HepG2 (cell line): ENCODE measurements around the gene PLRG1. TPM values are rescaled to one million over a fixed set of nuclear protein-coding genes. Genes with fewer than 3 reads are reported as not detected.
A peak's percentile ranks its signal among the peaks of the same experiment; 100 is the strongest.

ENCODE experiments used
- HCFC1 ChIP-seq: fragments of 150-350 bp; IDR thresholded peaks from 2 replicates; pipeline ENCODE4 v1.6.1; 2014; ENCODE audit warnings: low read depth, low read length
- HMGA1 ChIP-seq: sonication (generic); formaldehyde crosslinking; conservative IDR thresholded peaks from 2 replicates; pipeline ENCODE4 v1.4.0; 2020; ENCODE audit warnings: missing genetic modification reagents
- HOXA3 ChIP-seq: sonication (generic); formaldehyde crosslinking; IDR thresholded peaks from 2 replicates; pipeline ENCODE4 v1.5.0; 2020; ENCODE audit warnings: missing genetic modification reagents
- NFRKB ChIP-seq: fragments of 450-650 bp; IDR thresholded peaks from 2 replicates; pipeline ENCODE4 v1.6.1; 2017
- RBAK ChIP-seq: sonication (generic); formaldehyde crosslinking; IDR thresholded peaks from 2 replicates; pipeline ENCODE4 v1.5.1; 2020; ENCODE audit warnings: mild to moderate bottlenecking, missing genetic modification reagents
- TCF7 ChIP-seq: sonication (generic); IDR thresholded peaks from 2 replicates; pipeline ENCODE4 v1.6.1; 2016; ENCODE audit warnings: antibody characterized with exemption, low read depth
- ZNF224 ChIP-seq: sonication (generic); formaldehyde crosslinking; IDR thresholded peaks from 2 replicates; pipeline ENCODE4 v1.5.0; 2020; ENCODE audit warnings: mild to moderate bottlenecking, missing genetic modification reagents
- ZNF274 ChIP-seq: sonication (generic); formaldehyde crosslinking; IDR thresholded peaks from 2 replicates; pipeline ENCODE4 v1.5.1; 2020; ENCODE audit warnings: mild to moderate bottlenecking, missing genetic modification reagents
- ZNF558 ChIP-seq: sonication (generic); formaldehyde crosslinking; IDR thresholded peaks from 2 replicates; pipeline ENCODE4 v1.9.0; 2022; ENCODE audit warnings: mild to moderate bottlenecking, missing genetic modification reagents, borderline replicate concordance
- ZNF598 ChIP-seq: sonication (generic); formaldehyde crosslinking; IDR thresholded peaks from 2 replicates; pipeline ENCODE4 v1.5.1; 2020; ENCODE audit warnings: mild to moderate bottlenecking, missing genetic modification reagents, borderline replicate concordance
- ZNF7 ChIP-seq: IDR thresholded peaks from 2 replicates; pipeline ENCODE4 v1.6.1; 2016; ENCODE audit warnings: missing biosample characterization, missing genetic modification reagents
- polyA plus RNA-seq, 8 experiments: library from polyadenylated mRNA; depleted of rRNA in 3 of 8; stranded (reverse) in 7 of 8; unstranded in 1 of 8; fragments of >200 nt; fragmentation: Illumina TruSeq in 4 of 8; extraction: Trizol in 4 of 8; gene quantifications; 2 replicates each; pipeline versions ENCODE4 v1.2.1 to v1.2.3, GENCODE V29; 2011 to 2016; ENCODE audit warnings: low read depth in 4 of 8, missing spikeins in 1 of 8, mixed read lengths in 1 of 8; ENCODE audit not compliant: insufficient read depth in 1 of 8
- total RNA-seq, 5 experiments: library from RNA; depleted of rRNA; stranded (reverse); fragments of >200 nt; fragmentation: Illumina TruSeq; extraction: Trizol; gene quantifications; 2 replicates each; pipeline ENCODE4 v1.2.3, GENCODE V29; 2016; ENCODE audit warnings: low read depth in 1 of 5
- TF ChIP-seq, protein P1 (sequence below): IDR thresholded peaks from 2 replicates; pipeline ENCODE4 v1.6.1; 2016; ENCODE audit warnings: missing biosample characterization, missing genetic modification reagents, low read depth
- TF ChIP-seq, protein P2 (sequence below): sonication (generic); formaldehyde crosslinking; IDR thresholded peaks from 2 replicates; pipeline ENCODE4 v1.5.0; 2020; ENCODE audit warnings: missing genetic modification reagents
- TF ChIP-seq, protein P3 (sequence below): sonication (generic); formaldehyde crosslinking; IDR thresholded peaks from 2 replicates; pipeline ENCODE4 v1.4.0; 2020; ENCODE audit warnings: missing genetic modification reagents
- TF ChIP-seq, protein P4 (sequence below): sonication (generic); formaldehyde crosslinking; IDR thresholded peaks from 2 replicates; pipeline ENCODE4 v1.8.1; 2022; ENCODE audit warnings: low read depth, mild to moderate bottlenecking, missing genetic modification reagents
- TF ChIP-seq, protein P5 (sequence below): sonication (generic); formaldehyde crosslinking; IDR thresholded peaks from 2 replicates; pipeline ENCODE4 v1.4.0; 2020; ENCODE audit warnings: missing genetic modification reagents
- TF ChIP-seq, protein P6 (sequence below): sonication (generic); formaldehyde crosslinking; IDR thresholded peaks from 2 replicates; pipeline ENCODE4 v1.4.0; 2020; ENCODE audit warnings: missing genetic modification reagents
- TF ChIP-seq, protein P7 (sequence below): sonication (generic); formaldehyde crosslinking; IDR thresholded peaks from 2 replicates; pipeline ENCODE4 v1.5.1; 2020; ENCODE audit warnings: mild to moderate bottlenecking, missing genetic modification reagents, borderline replicate concordance

The PLRG1 gene
- total and polyA plus RNA-seq, 2 of the 13 experiments (the other 11 are each of a cell fraction or from before 2014, with no cell fraction given) = 77.3 to 110 TPM

DNA sequence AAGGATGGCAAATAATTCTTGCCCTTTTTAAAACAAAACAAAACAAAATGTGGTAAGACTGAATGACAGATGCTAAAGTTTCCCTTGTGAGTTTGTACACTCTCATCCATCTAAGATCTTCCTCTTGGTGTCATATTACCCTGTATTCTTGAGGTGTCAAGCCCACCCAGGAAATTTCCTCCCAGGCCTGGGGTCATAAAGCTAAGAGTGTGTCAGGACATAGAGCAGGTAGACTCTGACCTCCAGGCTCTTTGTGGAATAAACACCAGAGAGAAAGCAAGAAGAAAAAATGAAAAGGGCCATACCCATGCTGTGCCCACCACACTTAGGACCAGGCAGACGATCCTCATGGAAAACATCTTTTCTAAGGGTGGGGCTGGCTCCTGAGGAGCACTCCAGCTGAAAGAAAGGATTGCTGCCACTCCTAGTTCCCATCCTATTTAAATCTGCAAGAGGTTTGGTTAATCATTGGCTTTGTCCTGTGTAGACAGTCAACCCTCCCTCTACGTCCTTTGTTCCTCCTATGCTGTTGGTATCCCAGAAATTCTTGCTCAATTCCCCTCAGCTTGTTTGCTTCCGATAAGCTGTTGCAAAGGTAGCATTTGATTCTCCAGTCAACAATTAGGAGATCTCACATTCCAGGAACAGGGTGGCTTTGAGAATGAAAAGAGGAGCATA, 40.3 kb upstream of the PLRG1 start, which contains the start of gene FGA (continued):
- TF ChIP-seq, protein P1, sequence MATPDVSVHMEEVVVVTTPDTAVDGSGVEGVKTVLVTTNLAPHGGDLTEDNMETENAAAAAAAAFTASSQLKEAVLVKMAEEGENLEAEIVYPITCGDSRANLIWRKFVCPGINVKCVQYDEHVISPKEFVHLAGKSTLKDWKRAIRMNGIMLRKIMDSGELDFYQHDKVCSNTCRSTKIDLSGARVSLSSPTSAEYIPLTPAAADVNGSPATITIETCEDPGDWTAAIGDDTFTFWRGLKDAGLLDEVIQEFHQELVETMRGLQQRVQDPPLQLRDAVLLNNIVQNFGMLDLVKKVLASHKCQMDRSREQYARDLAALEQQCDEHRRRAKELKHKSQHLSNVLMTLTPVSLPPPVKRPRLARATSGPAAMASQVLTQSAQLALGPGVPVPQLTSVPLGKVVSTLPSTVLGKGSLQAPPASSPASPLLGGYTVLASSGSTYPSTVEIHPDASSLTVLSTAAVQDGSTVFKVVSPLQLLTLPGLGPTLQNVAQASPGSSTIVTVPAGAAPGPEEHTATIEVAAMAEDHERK (CRISPR knock-in tag) = no peak
- TF ChIP-seq ZNF224 (CRISPR knock-in tag) (no peak), HCFC1 (no peak), NFRKB (no peak), HMGA1 (CRISPR knock-in tag) (no peak), TCF7 (peak; percentile 95), ZNF558 (CRISPR knock-in tag) (no peak), ZNF7 (CRISPR knock-in tag) (no peak), HOXA3 (CRISPR knock-in tag) (peak; percentile 86), ZNF598 (CRISPR knock-in tag) (no peak), RBAK (CRISPR knock-in tag) (no peak), ZNF274 (CRISPR knock-in tag) (no peak)
- TF ChIP-seq, protein P2, sequence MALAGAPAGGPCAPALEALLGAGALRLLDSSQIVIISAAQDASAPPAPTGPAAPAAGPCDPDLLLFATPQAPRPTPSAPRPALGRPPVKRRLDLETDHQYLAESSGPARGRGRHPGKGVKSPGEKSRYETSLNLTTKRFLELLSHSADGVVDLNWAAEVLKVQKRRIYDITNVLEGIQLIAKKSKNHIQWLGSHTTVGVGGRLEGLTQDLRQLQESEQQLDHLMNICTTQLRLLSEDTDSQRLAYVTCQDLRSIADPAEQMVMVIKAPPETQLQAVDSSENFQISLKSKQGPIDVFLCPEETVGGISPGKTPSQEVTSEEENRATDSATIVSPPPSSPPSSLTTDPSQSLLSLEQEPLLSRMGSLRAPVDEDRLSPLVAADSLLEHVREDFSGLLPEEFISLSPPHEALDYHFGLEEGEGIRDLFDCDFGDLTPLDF (CRISPR knock-in tag) = peak; percentile 58
- TF ChIP-seq, protein P3, sequence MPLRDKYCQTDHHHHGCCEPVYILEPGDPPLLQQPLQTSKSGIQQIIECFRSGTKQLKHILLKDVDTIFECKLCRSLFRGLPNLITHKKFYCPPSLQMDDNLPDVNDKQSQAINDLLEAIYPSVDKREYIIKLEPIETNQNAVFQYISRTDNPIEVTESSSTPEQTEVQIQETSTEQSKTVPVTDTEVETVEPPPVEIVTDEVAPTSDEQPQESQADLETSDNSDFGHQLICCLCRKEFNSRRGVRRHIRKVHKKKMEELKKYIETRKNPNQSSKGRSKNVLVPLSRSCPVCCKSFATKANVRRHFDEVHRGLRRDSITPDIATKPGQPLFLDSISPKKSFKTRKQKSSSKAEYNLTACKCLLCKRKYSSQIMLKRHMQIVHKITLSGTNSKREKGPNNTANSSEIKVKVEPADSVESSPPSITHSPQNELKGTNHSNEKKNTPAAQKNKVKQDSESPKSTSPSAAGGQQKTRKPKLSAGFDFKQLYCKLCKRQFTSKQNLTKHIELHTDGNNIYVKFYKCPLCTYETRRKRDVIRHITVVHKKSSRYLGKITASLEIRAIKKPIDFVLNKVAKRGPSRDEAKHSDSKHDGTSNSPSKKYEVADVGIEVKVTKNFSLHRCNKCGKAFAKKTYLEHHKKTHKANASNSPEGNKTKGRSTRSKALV = peak; percentile 57; the same call in 1 of the 2 replicates
- TF ChIP-seq, protein P4, sequence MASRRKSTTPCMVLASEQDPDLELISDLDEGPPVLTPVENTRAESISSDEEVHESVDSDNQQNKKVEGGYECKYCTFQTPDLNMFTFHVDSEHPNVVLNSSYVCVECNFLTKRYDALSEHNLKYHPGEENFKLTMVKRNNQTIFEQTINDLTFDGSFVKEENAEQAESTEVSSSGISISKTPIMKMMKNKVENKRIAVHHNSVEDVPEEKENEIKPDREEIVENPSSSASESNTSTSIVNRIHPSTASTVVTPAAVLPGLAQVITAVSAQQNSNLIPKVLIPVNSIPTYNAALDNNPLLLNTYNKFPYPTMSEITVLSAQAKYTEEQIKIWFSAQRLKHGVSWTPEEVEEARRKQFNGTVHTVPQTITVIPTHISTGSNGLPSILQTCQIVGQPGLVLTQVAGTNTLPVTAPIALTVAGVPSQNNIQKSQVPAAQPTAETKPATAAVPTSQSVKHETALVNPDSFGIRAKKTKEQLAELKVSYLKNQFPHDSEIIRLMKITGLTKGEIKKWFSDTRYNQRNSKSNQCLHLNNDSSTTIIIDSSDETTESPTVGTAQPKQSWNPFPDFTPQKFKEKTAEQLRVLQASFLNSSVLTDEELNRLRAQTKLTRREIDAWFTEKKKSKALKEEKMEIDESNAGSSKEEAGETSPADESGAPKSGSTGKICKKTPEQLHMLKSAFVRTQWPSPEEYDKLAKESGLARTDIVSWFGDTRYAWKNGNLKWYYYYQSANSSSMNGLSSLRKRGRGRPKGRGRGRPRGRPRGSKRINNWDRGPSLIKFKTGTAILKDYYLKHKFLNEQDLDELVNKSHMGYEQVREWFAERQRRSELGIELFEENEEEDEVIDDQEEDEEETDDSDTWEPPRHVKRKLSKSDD (CRISPR knock-in tag) = 0 out of 2 replicates have a peak, but pooled peaks have one; percentile 54
- TF ChIP-seq, protein P5, sequence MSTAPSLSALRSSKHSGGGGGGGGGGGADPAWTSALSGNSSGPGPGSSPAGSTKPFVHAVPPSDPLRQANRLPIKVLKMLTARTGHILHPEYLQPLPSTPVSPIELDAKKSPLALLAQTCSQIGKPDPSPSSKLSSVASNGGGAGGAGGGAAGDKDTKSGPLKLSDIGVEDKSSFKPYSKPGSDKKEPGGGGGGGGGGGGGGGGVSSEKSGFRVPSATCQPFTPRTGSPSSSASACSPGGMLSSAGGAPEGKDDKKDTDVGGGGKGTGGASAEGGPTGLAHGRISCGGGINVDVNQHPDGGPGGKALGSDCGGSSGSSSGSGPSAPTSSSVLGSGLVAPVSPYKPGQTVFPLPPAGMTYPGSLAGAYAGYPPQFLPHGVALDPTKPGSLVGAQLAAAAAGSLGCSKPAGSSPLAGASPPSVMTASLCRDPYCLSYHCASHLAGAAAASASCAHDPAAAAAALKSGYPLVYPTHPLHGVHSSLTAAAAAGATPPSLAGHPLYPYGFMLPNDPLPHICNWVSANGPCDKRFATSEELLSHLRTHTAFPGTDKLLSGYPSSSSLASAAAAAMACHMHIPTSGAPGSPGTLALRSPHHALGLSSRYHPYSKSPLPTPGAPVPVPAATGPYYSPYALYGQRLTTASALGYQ (CRISPR knock-in tag) = peak; percentile 95
- TF ChIP-seq, protein P6, sequence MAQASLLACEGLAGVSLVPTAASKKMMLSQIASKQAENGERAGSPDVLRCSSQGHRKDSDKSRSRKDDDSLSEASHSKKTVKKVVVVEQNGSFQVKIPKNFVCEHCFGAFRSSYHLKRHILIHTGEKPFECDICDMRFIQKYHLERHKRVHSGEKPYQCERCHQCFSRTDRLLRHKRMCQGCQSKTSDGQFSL (CRISPR knock-in tag) = no peak
- TF ChIP-seq, protein P7, sequence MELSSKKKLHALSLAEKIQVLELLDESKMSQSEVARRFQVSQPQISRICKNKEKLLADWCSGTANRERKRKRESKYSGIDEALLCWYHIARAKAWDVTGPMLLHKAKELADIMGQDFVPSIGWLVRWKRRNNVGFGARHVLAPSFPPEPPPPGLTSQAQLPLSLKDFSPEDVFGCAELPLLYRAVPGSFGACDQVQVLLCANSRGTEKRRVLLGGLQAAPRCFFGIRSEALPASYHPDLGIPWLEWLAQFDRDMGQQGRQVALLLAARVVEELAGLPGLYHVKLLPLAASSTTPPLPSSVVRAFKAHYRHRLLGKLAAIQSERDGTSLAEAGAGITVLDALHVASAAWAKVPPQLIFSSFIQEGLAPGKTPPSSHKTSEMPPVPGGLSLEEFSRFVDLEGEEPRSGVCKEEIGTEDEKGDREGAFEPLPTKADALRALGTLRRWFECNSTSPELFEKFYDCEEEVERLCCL (CRISPR knock-in tag) = no peak; the same call in 1 of the 2 replicates
